Calu3 (cell line): Measurements from ENCODE around the gene RAB6B. TPM values are rescaled to one million over a fixed set of nuclear protein-coding genes. Genes with fewer than 3 reads are reported as not detected.

Source experiments
- BruUV-seq: library from RNA; stranded (reverse); fragments of 400-500 nt; replicated peaks from 2 replicates; lab custom pipeline; 2021; lab: Mats Ljungman, UMichigan
- CTCF ChIA-PET: fragments of 300-600 bp; sonication (Branson Sonifier 250); formaldehyde crosslinking; loops from one replicate; lab custom pipeline; 2022; ENCODE audit warnings: antibody characterized with exemption; lab: Charles Lee
- DNase-seq: peaks from one replicate; pipeline ENCODE4 v3.0.0; 2022
- H3K27ac Mint-ChIP-seq: one replicate; pipeline ENCODE4 v1.8.0; 2022; ENCODE audit warnings: mixed read lengths; ENCODE audit not compliant: unreplicated experiment
- H3K27me3 Mint-ChIP-seq: one replicate; pipeline ENCODE4 v1.8.0; 2022; ENCODE audit warnings: mixed read lengths; ENCODE audit not compliant: unreplicated experiment
- H3K36me3 Mint-ChIP-seq: one replicate; pipeline ENCODE4 v1.8.0; 2022; ENCODE audit warnings: mild to moderate bottlenecking, moderate library complexity, mixed read lengths; ENCODE audit not compliant: insufficient read depth, unreplicated experiment
- H3K4me1 Mint-ChIP-seq: one replicate; pipeline ENCODE4 v1.8.0; 2022; ENCODE audit warnings: mild to moderate bottlenecking, low read depth, mixed read lengths; ENCODE audit not compliant: unreplicated experiment
- H3K4me3 Mint-ChIP-seq: one replicate; pipeline ENCODE4 v1.8.0; 2022; ENCODE audit warnings: mild to moderate bottlenecking, low read depth, moderate library complexity, mixed read lengths; ENCODE audit not compliant: unreplicated experiment
- H3K9me3 Mint-ChIP-seq: one replicate; pipeline ENCODE4 v1.8.0; 2022; ENCODE audit warnings: low read depth, mixed read lengths; ENCODE audit not compliant: unreplicated experiment
- intact Hi-C: fragments of 100-400 bp; cut with micrococcal nuclease; formaldehyde crosslinking; loops from one replicate; pipeline ENCODE4 v1.10.0; 2022; ENCODE audit not compliant: unreplicated experiment
- total RNA-seq: library from RNA; stranded (reverse); gene quantifications from 2 replicates; pipeline ENCODE4 v1.2.3, GENCODE V29; 2022
- TF ChIP-seq, protein P1 (sequence below): fragments of 200-600 bp; IDR thresholded peaks from one replicate; pipeline ENCODE4 v1.8.0; 2022; ENCODE audit warnings: antibody characterized with exemption; ENCODE audit not compliant: unreplicated experiment

RAB6B gene
- total RNA-seq, 1 experiment from 2014 or later: 0.85 TPM

GRCh38 chr3:133901847-133902246 lies 6.2 kb upstream of the RAB6B start:
- CTCF ChIA-PET: no interaction called here
- Mint-ChIP-seq H3K4me1 (no peaks in the 10 kb centered on the region), H3K36me3 (no peaks in the 10 kb centered on the region), H3K27me3 (peaks cover 95% of the 10 kb centered on the region), H3K9me3 (no peaks in the 10 kb centered on the region), H3K4me3 (no peak overlapping the region), H3K27ac (no peak overlapping the region)
- no peak for DNase-seq
- BruUV-seq: no TSS peak
- TF ChIP-seq, protein P1, sequence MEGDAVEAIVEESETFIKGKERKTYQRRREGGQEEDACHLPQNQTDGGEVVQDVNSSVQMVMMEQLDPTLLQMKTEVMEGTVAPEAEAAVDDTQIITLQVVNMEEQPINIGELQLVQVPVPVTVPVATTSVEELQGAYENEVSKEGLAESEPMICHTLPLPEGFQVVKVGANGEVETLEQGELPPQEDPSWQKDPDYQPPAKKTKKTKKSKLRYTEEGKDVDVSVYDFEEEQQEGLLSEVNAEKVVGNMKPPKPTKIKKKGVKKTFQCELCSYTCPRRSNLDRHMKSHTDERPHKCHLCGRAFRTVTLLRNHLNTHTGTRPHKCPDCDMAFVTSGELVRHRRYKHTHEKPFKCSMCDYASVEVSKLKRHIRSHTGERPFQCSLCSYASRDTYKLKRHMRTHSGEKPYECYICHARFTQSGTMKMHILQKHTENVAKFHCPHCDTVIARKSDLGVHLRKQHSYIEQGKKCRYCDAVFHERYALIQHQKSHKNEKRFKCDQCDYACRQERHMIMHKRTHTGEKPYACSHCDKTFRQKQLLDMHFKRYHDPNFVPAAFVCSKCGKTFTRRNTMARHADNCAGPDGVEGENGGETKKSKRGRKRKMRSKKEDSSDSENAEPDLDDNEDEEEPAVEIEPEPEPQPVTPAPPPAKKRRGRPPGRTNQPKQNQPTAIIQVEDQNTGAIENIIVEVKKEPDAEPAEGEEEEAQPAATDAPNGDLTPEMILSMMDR: no peak
- intact Hi-C loops: no loop called here

DNA sequence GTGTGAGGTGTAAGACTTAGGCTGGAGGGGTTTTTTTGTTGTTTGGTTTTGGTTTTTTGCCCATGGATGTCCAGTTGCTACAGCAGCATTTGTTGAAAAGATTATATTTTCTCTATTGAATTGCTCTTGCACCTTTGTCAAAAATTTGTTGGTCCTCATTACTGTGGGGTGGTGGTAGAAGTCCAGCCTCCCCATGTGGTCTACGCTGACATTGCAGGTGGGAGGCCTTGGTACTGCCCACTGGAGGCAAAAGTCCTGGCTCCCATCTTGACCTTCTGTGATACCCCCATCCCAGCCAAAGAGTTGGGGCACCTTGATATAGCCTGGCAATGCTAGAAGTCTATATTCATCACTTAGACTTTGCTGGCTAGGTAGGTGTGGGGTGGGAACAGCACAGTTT lies 5.4 kb upstream of the RAB6B start:
- no TSS peak for BruUV-seq
- intact Hi-C loops: no loop called here
- no peak for DNase-seq
- CTCF ChIA-PET: no interaction called here
- H3K27ac Mint-ChIP-seq: no peak overlapping the region
- H3K4me3 Mint-ChIP-seq: no peak overlapping the region
- TF ChIP-seq, protein P1: no peak
- H3K9me3 Mint-ChIP-seq: no peaks in the 10 kb centered on the region
- H3K27me3 Mint-ChIP-seq: peaks cover 97% of the 10 kb centered on the region
- H3K4me1 Mint-ChIP-seq: no peaks in the 10 kb centered on the region
- no peaks in the 10 kb centered on the region for H3K36me3 Mint-ChIP-seq

DNA sequence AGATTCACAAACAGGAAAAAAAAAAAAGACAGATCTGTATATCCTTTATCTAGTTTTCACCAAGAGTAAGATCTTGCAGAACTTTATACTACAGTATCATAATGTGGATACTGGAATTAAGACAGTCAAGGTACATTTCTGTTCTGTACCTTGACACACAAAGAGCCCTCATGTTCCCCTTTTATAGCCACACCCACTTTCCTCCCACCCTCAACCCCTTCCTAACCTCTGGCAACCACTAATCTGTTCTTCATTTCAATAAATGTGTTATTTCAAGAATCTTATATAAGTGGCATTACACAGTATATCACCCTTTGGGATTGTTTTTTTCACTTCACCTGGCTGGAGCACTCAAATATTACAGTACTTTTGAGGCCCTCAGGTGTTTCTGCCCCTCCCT lies 3.6 kb upstream of the RAB6B start:
- Mint-ChIP-seq H3K27ac (no peak overlapping the region), H3K4me1 (no peaks in the 10 kb centered on the region), H3K27me3 (peaks cover 97% of the 10 kb centered on the region), H3K4me3 (no peak overlapping the region), H3K9me3 (no peaks in the 10 kb centered on the region), H3K36me3 (peaks cover 8% of the 10 kb centered on the region)
- DNase-seq: no peak
- intact Hi-C loops: no loop called here
- no TSS peak for BruUV-seq
- TF ChIP-seq, protein P1: no peak
- CTCF ChIA-PET: no interaction called here

- Mint-ChIP-seq H3K4me3 (no peak overlapping the region), H3K27ac (no peak overlapping the region), H3K27me3 (peaks cover 98% of the 10 kb centered on the region), H3K36me3 (peaks cover 8% of the 10 kb centered on the region), H3K4me1 (no peaks in the 10 kb centered on the region), H3K9me3 (no peaks in the 10 kb centered on the region)
- TF ChIP-seq, protein P1: no peak
- intact Hi-C loops: no loop called here
- no TSS peak for BruUV-seq
- no peak for DNase-seq
- CTCF ChIA-PET: interaction anchor here (1.7 kb wide), 1 partner anchor 14 kb away, joined by 4 read pairs; no protein-coding TSS in a partner anchor
Measured at GRCh38 chr3:133897547-133897946, 1.9 kb upstream of the RAB6B start.
